GM19351 (cell line): ENCODE measurements around the gene JAGN1.
"Not testable (repeated sequence)": the region's sequence is repeated elsewhere in the genome, so short reads cannot be mapped to it uniquely, and the experiment has no call there.

Source experiments
- ATAC-seq: cut with Tn5 transposase; IDR thresholded peaks from one replicate; pipeline ENCODE4 v1.9.1; 2021; ENCODE audit warnings: mild to moderate bottlenecking, moderate library complexity; ENCODE audit not compliant: unreplicated experiment

Gene JAGN1

DNA sequence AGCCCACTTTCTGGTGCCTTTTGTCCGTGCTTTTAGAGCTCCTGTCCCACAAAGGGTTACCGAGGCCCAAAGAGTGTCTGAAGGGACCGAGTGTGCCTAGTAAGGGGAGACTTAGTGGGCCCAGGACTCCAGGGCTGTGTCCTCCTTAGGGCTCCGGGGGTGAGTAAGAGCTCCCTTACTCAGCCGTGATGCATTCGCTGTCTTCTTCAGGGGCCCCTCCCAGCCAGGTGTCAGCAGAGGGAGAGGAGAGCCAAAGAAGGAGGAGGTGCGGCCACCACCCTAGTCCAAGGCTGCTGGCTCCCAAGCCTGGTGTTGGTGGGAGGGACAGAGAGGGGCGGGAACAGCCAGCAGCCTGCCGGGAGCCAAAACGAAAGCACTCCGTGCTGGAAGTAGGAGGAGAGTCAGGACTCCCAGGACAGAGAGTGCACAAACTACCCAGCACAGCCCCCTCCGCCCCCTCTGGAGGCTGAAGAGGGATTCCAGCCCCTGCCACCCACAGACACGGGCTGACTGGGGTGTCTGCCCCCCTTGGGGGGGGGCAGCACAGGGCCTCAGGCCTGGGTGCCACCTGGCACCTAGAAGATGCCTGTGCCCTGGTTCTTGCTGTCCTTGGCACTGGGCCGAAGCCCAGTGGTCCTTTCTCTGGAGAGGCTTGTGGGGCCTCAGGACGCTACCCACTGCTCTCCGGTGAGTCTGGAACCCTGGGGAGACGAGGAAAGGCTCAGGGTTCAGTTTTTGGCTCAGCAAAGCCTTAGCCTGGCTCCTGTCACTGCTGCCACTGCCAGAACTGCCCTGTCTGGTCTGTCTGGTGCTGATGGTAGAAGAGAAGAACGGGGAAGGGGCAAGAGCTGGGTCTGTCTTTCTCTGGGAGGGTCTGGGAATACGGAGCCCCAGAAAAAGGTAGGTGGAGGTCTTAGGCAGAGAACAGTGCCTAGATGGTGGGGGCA is 26.6 kb downstream of the JAGN1 start, which contains the start of gene IL17RC:
Gene IL17RC (plus strand): TSS at position 365 of the 947 bp plus-strand sequence. CDS start 218 bp downstream, at position 583.
- ATAC-seq, result no peak

DNA sequence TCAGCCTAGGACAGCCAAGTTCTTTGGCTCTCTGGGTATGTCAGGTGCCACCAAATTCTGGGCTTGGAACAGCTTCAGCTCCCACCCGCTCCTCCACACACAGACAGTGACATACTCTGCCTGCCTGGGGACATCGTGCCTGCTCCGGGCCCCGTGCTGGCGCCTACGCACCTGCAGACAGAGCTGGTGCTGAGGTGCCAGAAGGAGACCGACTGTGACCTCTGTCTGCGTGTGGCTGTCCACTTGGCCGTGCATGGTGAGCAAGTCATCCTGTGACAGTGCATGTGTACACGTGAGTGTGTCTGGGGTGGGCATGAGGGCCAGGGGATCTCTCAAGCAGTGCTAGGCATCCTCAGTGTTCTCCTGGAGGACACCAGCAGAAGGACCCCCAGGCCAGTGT is 27.4 kb downstream of the JAGN1 start:
- no peak for ATAC-seq

DNA sequence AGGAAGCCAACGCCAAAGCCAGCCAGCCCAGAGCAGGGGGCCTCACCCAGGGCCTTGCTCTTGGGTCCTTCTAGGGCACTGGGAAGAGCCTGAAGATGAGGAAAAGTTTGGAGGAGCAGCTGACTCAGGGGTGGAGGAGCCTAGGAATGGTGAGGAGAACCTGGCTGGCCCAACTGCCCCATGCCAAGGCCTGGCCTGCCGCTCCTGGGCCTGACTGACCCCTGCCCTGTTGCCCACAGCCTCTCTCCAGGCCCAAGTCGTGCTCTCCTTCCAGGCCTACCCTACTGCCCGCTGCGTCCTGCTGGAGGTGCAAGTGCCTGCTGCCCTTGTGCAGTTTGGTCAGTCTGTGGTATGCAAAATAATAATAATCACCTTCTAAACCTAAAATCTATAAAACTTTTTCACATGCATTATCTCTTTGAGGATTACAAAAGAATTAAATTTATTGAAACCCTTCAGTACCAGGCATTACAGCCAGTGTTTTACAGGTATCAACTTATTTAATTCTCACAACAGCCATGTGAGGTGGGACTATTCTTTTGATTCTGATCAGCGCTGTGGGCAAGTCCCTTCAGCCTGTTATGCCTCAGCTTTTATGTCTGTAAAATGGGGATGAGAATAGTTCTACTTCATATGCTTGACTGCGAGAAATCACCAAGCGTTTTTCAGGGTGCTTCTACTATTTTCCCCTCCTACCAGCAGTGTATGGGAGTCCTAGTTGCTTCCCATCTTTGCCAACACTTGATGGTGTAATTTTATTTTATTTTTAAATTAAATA is 28.0 kb downstream of the JAGN1 start:
- ATAC-seq, result no peak

DNA sequence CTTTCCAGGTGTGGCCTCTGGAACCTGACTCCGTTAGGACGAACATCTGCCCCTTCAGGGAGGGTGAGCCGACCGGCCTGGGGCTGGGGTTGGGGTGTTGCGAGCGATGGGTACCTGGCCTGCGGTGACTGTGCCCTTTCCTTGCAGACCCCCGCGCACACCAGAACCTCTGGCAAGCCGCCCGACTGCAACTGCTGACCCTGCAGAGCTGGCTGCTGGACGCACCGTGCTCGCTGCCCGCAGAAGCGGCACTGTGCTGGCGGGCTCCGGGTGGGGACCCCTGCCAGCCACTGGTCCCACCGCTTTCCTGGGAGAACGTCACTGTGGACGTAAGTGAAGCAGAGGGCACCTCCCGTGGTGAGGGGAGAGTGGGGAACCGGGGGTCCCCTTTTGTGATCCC is 37.7 kb downstream of the JAGN1 start:
- ATAC-seq, result no peak

DNA sequence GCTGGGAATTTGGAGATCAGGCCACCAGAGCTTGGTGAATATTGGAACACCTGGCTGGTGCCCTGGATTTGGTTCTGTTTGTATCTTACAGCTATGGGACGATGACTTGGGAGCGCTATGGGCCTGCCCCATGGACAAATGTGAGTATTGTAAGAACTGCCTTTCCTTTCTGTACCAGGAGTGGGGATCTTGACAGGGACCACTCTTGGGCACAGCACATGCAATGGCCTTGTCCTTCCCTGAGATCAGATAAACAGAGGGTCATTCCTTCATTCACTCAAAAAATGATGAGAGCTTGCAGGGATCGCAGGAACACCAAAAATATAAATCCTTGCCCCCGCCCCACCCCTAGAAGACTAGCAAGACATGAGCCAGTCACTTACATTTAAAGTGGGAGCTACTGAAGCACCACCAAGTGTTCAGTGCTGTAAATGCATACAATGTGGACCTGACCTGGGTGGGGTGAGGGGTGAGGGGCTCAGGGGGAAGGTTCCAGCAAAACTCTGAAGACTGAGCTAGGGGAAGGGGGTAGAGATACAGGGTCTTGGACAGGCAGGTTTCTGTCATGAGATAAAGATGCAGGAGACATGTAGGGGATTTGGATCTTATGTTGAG is 40.5 kb downstream of the JAGN1 start:
- ATAC-seq, result no peak

DNA sequence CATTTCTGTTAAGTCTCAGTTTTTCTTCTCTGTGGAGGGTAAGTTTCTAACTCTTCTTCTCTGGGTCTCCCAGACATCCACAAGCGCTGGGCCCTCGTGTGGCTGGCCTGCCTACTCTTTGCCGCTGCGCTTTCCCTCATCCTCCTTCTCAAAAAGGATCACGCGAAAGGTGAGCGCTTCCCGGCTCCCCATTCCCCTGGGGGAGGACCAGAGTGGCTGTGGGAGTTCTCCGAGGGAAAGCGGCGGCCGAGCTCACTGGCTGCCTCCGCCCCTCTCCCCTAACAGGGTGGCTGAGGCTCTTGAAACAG is 42.1 kb downstream of the JAGN1 start:
- ATAC-seq, result no peak

DNA sequence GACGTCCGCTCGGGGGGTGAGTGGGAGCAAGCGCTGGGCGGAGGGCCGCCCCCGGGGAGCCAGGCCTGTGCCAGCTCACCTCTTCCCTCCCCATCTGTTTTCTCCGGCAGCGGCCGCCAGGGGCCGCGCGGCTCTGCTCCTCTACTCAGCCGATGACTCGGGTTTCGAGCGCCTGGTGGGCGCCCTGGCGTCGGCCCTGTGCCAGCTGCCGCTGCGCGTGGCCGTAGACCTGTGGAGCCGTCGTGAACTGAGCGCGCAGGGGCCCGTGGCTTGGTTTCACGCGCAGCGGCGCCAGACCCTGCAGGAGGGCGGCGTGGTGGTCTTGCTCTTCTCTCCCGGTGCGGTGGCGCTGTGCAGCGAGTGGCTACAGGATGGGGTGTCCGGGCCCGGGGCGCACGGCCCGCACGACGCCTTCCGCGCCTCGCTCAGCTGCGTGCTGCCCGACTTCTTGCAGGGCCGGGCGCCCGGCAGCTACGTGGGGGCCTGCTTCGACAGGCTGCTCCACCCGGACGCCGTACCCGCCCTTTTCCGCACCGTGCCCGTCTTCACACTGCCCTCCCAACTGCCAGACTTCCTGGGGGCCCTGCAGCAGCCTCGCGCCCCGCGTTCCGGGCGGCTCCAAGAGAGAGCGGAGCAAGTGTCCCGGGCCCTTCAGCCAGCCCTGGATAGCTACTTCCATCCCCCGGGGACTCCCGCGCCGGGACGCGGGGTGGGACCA is 42.6 kb downstream of the JAGN1 start:
- ATAC-seq, result peak; percentile 65

DNA sequence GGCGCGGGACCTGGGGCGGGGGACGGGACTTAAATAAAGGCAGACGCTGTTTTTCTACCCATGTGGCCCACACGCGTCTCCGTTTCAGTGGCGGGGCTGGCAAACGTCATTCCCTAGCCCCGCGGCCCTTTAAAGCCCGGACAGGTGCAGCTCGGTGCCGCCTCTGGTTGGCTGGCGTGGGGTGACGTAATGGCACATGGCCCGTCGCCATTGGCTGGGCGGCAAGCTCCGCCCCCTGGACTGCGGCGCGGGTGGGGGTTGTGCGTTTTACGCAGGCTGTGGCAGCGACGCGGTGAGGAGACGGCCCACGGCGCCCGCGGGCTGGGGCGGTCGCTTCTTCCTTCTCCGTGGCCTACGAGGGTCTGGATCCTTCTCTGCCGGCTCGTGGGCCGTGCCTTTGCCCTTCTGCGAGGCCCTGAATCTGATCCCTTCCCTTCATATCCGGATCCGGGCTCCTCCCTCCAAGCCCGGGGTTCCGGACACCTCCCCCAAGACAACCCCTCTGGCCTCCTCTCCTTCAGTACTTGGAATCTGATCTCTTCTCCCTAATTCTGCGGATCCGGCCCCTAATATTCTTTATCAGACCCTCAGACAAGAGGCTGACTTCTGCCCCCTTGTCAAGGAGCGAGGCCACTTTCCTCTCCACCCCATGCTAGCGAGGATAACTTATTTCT is 43.3 kb downstream of the JAGN1 start, which contains the start of gene CRELD1:
Gene CRELD1 (plus strand): TSS at position 274 of the 674 bp plus-strand sequence. CDS start 605 bp downstream, outside the sequence.
- ATAC-seq, result peak; percentile 82

DNA sequence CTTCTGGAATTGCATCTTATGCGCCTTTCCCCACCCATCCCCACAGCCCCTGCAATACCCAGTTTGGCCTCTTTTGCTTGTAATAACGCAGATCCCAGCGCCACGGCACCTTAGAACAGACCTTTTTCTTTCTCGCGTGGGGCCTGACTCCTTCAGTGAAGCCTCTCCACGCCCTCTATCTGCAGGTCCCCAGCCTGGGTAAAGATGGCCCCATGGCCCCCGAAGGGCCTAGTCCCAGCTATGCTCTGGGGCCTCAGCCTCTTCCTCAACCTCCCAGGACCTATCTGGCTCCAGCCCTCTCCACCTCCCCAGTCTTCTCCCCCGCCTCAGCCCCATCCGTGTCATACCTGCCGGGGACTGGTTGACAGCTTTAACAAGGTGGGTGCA is 43.8 kb downstream of the JAGN1 start:
- no peak for ATAC-seq

DNA sequence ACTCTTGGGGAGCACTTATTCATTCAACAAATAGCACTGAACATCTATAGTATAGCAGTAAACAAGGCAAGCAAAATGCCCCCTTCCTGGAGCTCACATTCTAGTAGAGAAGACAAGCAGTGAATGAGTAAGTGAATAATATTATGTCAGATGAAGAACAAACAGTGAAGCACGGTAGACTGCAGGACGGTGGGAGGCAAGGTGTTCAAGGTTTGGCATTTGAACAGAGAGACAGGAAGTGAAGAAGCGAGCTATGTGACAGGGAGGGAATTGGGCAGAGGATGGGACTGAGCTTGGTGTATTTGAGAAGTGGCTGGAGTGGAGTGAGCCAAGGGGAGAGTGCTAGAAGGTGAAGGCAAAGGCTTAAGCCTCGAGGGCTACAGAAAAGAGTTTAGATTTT is 44.6 kb downstream of the JAGN1 start:
- ATAC-seq, result no peak

DNA sequence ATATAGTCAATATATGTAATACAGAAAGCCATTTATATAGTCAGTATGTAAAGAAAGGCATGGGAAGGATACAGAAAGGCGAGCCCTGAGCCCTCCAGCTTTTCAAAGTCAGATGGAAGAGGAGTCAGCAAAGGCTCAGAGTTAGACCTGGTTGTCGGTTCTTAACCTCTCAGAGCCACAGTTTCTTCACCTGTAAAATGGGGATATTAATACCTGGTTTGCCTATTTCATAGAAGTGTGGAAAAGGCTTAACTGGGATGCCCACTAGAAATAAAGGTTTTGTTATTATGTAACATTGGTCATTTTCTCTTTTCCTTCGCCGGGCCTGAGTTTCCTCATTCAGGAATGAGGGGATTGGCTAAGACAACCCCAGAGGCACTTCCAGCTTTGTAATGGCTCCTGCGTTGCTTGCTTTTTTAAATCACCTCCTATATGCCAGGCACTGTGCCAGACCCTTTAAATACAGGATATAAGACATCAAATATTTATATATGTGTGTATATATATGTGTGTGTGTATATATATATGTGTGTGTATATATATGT is 45.6 kb downstream of the JAGN1 start:
- ATAC-seq, result no peak

DNA sequence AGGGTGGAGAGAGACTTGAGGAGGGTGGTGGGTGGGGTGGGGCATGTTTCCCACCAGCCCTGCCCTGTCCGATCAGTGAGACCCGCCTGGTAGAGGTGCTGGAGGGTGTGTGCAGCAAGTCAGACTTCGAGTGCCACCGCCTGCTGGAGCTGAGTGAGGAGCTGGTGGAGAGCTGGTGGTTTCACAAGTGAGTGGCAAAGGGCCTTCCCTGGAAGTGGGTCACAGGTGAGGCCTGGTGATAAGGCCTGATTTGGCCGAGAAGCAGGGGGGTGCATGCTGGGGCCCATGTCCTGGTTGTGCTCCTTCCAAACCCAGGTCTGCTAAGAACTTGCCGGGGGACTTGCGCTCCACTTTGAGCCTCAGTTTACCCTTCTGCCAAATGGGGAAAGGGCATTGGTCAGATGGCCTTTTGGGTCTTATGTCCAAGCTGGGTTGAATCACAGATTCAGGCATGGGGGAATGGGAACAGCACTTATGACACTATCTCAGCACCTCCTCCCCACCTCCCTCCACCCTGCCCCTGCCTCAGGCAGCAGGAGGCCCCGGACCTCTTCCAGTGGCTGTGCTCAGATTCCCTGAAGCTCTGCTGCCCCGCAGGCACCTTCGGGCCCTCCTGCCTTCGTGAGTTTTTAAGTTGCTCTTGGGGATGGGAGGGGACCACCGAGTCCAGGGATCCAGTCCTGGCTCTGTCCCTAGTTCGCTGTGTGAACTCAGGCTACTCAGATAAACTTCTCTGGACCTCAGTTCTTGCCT is 47.3 kb downstream of the JAGN1 start:
- no peak for ATAC-seq

DNA sequence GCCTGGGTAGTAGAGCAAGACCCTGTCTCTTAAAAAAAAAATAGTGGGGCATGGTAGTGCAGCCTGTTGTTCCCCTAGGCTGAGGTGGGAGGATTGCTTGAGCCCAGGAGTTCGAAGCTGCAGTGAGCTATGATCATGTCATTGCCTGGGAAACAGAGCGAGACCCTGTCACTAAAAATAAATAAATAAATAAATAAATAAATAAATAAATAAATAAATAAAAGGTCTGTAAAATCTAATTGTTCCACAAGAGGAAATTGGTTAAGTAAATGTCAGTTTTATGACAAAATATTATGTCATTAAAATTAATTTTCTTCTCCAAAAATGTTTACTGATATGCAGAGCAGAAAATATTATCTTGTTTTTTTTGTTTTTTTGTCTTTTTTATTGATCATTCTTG is 48.6 kb downstream of the JAGN1 start:
- ATAC-seq, result no peak

DNA sequence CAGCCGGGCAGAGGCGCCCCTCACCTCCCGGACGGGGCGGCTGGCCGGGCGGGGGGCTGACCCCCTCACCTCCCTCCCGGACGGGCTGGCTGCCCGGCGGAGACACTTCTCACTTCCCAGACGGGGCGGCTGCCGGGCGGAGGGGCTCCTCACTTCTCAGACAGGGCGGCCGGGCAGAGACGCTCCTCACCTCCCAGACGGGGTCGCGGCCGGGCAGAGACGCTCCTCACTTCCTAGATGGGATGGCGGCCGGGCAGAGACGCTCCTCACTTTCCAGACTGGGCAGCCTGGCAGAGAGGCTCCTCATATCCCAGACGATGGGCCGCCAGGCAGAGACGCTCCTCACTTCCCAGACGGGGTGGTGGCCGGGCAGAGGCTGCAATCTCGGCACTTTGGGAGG is 49.5 kb downstream of the JAGN1 start:
- not testable (repeated sequence) for ATAC-seq

DNA sequence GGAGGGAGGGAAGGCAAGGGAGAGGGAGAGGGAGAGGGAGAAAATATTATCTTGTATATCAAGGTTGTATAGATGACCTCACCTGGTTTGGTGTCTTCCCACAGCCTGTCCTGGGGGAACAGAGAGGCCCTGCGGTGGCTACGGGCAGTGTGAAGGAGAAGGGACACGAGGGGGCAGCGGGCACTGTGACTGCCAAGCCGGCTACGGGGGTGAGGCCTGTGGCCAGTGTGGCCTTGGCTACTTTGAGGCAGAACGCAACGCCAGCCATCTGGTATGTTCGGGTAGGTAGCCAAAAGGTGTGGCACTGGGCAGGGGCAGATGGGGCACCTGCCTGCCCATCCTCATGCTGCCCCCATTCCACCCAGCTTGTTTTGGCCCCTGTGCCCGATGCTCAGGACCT is 50.3 kb downstream of the JAGN1 start:
- no peak for ATAC-seq

DNA sequence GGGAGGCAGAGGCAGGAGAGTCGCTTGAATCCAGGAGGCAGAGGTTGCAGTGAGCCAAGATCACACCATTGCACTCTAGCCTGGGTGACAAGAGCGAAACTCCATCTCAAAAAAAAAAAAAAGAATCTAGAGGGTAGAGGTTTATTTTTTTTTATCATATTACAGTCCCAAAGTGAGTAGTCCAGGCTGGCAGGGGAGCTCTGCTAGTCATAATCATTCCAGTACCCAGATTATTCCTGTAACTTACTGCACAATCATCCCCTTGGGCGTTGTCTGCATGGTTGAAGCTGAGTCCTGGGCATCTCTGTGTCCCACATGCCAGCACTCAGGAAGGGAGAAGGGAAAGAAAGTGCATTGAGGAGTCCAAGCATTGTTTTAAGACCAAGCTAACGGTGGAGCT is 51.8 kb downstream of the JAGN1 start:
- ATAC-seq, result no peak

DNA sequence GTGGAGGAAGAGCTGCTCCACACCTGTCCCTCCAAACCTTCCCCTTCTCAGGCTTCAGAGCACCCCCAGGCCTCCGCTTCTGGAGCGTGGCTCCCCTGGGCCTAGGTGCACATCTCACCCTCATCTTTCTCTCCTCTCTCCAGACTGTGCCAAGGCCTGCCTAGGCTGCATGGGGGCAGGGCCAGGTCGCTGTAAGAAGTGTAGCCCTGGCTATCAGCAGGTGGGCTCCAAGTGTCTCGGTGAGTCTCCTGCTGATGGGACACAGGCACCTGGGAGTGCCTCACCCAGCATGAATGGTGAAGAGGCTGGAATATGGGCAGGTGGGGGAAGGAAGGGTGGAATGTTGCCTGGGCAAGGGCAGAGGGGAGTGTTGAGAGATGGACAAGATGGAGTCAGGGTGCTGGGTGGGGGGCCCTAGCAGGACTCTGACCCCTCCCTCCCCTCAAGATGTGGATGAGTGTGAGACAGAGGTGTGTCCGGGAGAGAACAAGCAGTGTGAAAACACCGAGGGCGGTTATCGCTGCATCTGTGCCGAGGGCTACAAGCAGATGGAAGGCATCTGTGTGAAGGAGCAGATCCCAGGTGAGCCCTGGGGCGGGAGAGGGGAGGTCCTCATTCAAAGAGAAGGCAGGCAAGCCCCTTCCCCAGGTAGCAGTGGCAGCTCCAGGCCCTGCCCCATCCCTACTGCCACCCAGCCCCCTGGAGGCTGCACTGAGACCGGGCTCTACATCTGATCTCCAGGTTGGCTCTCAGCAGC is 52.7 kb downstream of the JAGN1 start:
- ATAC-seq, result no peak
